ENCODE data around the gene CCDC158. TPM values are rescaled to one million over a fixed set of nuclear protein-coding genes. Genes with fewer than 3 reads are reported as not detected.

The CCDC158 gene
- 0.02 to 0.03 TPM in 2 of 5 replicates, not detected in the others for total RNA-seq (2022; extraction: Qiagen RNA extraction; ENCODE audit: low read depth)

GRCh38 chr4:76420762-76421581, at the start of gene CCDC158:
CCDC158 (minus strand) TSS chr4:76421141; CDS start chr4:76403207, 17,934 bp downstream.

GRCh38 chr4:76434901-76435527, 14.1 kb upstream of the CCDC158 start, which contains the start of gene SHROOM3:
SHROOM3 (plus strand) TSS chr4:76435229; CDS start chr4:76436053, 824 bp downstream.

GRCh38 chr4:76305971-76306881, 114.7 kb downstream of the CCDC158 start, which contains the start of gene STBD1:
STBD1 (plus strand) TSS chr4:76306733; CDS start chr4:76306770, 37 bp downstream.

Other genes with a start within 250 kb of the CCDC158 start
- gene SCARB2, start 207.3 kb downstream of the CCDC158 start, total RNA-seq (2022; extraction: Qiagen RNA extraction; ENCODE audit: low read depth) = 44.4 to 56.8 TPM (median 54.5 TPM) in 5 replicates
- 0.13 to 0.59 TPM (median 0.14 TPM) in 3 of 5 replicates, not detected in the others for gene FAM47E, start 169.4 kb downstream of the CCDC158 start, total RNA-seq (2022; extraction: Qiagen RNA extraction; ENCODE audit: low read depth)
- gene STBD1, start 114.4 kb downstream of the CCDC158 start, total RNA-seq (2022; extraction: Qiagen RNA extraction; ENCODE audit: low read depth) = 6.5 to 7.1 TPM (median 6.9 TPM) in 5 replicates
- gene SHROOM3, start 14.1 kb upstream of the CCDC158 start, total RNA-seq (2022; extraction: Qiagen RNA extraction; ENCODE audit: low read depth) = 3.6 to 5.6 TPM (median 5.0 TPM) in 5 replicates

Data from A549 treated with DMSO at 1 μM for 4 hours (cell line).